Measurements from ENCODE around the gene SAXO2.
"Not testable (repeated sequence)": the region's sequence is repeated elsewhere in the genome, so short reads cannot be mapped to it uniquely, and the experiment has no call there.

DNA sequence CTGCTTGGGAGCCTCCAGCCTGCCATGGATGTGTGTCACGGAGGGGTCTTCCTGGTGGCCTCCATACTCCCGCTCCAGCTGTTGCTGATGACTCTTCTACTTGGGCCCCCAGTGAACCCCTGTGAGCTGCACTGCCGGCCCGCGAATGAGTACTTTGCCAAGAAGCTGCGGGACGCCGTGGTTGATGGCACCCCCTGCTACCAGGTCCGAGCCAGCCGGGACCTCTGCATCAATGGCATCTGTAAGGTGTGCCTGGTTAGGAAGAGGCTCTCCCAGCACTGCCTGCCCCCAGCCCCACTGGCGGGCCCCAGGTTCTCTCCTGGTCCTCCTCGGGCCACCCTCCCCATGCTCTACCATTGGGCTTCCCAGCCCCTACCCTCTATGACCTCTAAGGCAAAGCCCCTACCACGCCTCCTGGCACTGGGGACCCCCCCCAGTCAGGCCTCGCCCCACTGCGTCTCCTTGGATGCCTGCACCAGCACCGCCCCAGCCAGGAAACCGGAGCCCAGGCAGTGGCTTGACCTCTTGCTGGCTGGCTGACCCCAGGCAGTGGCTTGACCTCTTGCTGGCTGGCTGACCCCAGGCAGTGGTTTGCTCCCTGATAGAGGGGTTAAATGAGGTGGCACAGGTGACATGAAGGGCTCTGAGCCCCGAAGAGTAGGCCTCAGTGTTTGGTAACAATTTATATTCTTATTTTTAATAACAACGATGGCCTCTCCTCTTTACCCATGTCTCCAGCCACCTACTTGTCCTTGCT is 57.1 kb downstream of the SAXO2 start:
- TF ChIP-seq, protein P1, sequence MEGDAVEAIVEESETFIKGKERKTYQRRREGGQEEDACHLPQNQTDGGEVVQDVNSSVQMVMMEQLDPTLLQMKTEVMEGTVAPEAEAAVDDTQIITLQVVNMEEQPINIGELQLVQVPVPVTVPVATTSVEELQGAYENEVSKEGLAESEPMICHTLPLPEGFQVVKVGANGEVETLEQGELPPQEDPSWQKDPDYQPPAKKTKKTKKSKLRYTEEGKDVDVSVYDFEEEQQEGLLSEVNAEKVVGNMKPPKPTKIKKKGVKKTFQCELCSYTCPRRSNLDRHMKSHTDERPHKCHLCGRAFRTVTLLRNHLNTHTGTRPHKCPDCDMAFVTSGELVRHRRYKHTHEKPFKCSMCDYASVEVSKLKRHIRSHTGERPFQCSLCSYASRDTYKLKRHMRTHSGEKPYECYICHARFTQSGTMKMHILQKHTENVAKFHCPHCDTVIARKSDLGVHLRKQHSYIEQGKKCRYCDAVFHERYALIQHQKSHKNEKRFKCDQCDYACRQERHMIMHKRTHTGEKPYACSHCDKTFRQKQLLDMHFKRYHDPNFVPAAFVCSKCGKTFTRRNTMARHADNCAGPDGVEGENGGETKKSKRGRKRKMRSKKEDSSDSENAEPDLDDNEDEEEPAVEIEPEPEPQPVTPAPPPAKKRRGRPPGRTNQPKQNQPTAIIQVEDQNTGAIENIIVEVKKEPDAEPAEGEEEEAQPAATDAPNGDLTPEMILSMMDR (IDR thresholded peaks at IDR 0.05), result not testable (repeated sequence)
- not testable (repeated sequence) for TF ChIP-seq EP300 (IDR thresholded peaks at IDR 0.05)

Data from gastroesophageal sphincter (tissue), 3 donors.